Fibroblast of villous mesenchyme (primary cell): ENCODE results near the gene FGF10. TPM values are rescaled to one million over a fixed set of nuclear protein-coding genes. Genes with fewer than 3 reads are reported as not detected.

ENCODE experiments used
- DNase-seq: peaks from one replicate; pipeline ENCODE4 v3.0.0-alpha.2; 2010; ENCODE audit warnings: low read depth
- H3K4me3 ChIP-seq: 2 replicates; pipeline ENCODE4 v1.5.1; 2011; ENCODE audit warnings: low read depth, mild to moderate bottlenecking, low read length
- total RNA-seq: library from RNA; depleted of rRNA; stranded (reverse); fragments of >200 nt; gene quantifications from 2 replicates; pipeline ENCODE4 v1.2.3, GENCODE V29; 2012
- TF ChIP-seq, protein P1 (sequence below): IDR thresholded peaks from 2 replicates; pipeline ENCODE4 v1.5.1; 2012; ENCODE audit warnings: low read depth, mild to moderate bottlenecking, low read length; ENCODE audit not compliant: insufficient read depth

FGF10 gene
- total RNA-seq, 1 donor: not detected

DNA sequence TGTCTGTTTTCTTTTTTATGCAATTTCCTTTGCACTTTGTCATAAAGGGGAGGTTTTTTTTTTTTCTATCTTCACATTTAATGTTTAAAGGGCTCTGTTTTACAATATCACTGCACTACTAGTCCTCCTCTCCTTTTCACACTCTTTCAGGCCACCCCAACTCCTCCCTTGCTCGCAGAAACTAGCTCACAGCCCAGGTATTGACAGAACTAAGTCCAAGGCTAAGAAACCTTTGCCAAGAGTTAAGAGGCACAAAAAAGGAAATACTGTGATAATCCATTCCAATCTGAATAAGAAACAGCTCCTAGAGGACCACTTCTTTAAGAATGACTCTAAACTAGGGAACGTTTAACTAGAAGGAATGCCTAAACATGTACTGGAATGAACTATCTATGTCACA, 1.1 kb upstream of the FGF10 start:
- H3K4me3 ChIP-seq: no peak overlapping the region
- no peak for DNase-seq
- TF ChIP-seq, protein P1, sequence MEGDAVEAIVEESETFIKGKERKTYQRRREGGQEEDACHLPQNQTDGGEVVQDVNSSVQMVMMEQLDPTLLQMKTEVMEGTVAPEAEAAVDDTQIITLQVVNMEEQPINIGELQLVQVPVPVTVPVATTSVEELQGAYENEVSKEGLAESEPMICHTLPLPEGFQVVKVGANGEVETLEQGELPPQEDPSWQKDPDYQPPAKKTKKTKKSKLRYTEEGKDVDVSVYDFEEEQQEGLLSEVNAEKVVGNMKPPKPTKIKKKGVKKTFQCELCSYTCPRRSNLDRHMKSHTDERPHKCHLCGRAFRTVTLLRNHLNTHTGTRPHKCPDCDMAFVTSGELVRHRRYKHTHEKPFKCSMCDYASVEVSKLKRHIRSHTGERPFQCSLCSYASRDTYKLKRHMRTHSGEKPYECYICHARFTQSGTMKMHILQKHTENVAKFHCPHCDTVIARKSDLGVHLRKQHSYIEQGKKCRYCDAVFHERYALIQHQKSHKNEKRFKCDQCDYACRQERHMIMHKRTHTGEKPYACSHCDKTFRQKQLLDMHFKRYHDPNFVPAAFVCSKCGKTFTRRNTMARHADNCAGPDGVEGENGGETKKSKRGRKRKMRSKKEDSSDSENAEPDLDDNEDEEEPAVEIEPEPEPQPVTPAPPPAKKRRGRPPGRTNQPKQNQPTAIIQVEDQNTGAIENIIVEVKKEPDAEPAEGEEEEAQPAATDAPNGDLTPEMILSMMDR: no peak

DNA sequence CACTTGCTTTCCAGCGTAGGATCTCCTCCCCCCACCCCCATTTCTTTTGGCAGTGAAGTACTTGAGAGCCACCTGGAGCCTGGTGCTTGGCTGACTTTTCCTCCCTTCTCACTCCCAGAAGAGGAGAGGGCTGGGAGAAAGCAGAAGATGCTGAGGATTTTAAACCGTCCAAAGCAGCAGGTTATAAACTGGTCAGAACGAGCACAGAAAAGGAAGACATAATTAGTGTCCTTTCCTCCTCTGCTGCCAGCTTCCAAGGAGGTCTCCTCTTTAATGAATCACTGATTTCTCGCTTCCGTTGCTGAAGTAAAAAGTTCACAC, 563 bp upstream of the FGF10 start:
- H3K4me3 ChIP-seq: peak overlapping the region; percentile 5
- TF ChIP-seq, protein P1: no peak
- no peak for DNase-seq

DNA sequence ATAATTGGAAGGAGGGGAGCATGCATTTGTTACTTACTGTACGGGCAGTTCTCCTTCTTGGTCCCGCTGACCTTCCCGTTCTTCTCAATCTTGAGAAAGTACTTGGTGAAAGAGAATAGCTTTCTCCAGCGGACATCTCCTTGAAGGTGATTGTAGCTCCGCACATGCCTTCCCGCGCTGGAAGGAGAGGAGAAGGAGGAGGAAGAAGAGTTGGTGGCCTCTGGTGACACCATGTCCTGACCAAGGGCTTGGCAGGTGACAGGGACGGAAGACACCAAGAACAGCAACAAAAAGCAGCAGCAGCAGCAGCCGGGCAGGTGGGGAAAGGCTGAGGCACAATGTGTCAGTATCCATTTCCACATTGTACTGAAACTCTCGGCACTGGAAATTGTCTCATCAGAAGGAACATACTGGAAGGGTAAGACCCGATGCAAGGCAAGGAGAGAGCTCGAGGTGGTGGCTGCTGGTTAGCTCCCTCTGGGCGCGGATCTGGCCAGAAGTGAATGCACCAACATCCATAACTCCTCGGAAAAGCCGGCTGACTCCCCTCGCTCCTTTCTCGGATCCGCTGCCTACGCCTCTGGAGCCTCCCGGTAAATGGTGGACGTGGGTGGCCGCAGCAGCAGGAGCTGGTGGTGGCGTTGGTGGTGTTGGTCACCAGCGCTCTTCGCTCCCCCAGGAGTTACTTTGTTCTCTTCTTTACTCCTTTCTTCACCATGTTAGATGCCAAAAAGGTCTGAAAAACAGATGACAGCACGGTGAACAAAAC, 715 bp downstream of the FGF10 start:
- TF ChIP-seq, protein P1: no peak
- DNase-seq: no peak
- H3K4me3 ChIP-seq: peak overlapping the region; percentile 46

GRCh38 chr5:44387921-44388320, 1.3 kb downstream of the FGF10 start:
- DNase-seq: no peak
- TF ChIP-seq, protein P1: no peak
- H3K4me3 ChIP-seq: no peak overlapping the region

- TF ChIP-seq, protein P1: no peak
- H3K4me3 ChIP-seq: no peak overlapping the region
- DNase-seq: no peak
These were observed 1.8 kb downstream of the FGF10 start for GRCh38 chr5:44387406-44387805.

DNA sequence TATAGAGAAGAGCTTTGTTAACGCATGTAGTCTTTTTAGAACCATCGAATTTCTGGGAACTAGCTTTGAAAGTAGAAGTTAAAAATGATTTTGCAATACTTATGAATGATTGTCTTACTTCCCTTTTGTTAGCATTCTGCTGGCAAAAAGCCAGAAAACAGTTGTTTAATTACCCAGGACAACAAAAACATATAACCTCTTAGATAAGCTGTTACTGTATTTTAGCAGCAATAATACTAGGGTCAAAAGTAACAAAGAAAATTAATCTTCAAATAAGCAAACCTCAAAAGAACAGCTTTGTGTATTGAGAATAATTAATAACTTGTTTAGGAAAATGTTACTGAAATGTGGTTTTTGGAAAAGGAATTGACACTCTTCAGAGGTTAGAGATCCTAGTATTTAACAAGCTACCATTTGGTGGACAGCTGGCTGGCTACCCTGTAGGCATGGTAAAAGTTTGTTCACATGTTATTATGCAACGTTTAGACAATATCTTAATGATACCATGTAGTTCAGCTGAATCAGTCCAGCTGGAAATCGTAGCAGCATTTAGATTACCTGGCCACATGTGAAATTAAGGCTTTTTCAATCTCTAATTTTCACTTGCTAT, 3.8 kb downstream of the FGF10 start:
- TF ChIP-seq, protein P1: no peak
- no peak for DNase-seq
- H3K4me3 ChIP-seq: no peak overlapping the region
